Measurements from ENCODE around the gene S100A12.

Gene S100A12

GRCh38 chr1:153397924-153398651 lies 22.7 kb upstream of the S100A12 start:
- no peak for TF ChIP-seq CTCF (IDR thresholded peaks at IDR 0.05; ENCODE audit: extremely low read depth, missing control alignments)
- DNase-seq (ENCODE audit: low spot score) = no peak

GRCh38 chr1:153397051-153397923 lies 21.9 kb upstream of the S100A12 start:
- TF ChIP-seq CTCF (IDR thresholded peaks at IDR 0.05; ENCODE audit: extremely low read depth, missing control alignments) = no peak
- DNase-seq (ENCODE audit: low spot score) = no peak

- no peak for TF ChIP-seq CTCF (IDR thresholded peaks at IDR 0.05; ENCODE audit: extremely low read depth, missing control alignments)
- no peak for DNase-seq (ENCODE audit: low spot score)
These were observed 21.0 kb upstream of the S100A12 start for GRCh38 chr1:153396461-153396860.

GRCh38 chr1:153395776-153396175 lies 20.4 kb upstream of the S100A12 start:
- no peak for DNase-seq (ENCODE audit: low spot score)
- no peak for TF ChIP-seq CTCF (IDR thresholded peaks at IDR 0.05; ENCODE audit: extremely low read depth, missing control alignments)

- DNase-seq (ENCODE audit: low spot score) = no peak
- no peak for TF ChIP-seq CTCF (IDR thresholded peaks at IDR 0.05; ENCODE audit: extremely low read depth, missing control alignments)
These were observed 19.8 kb upstream of the S100A12 start for GRCh38 chr1:153395136-153395685.

GRCh38 chr1:153394391-153394790 lies 19.0 kb upstream of the S100A12 start:
- no peak for DNase-seq (ENCODE audit: low spot score)
- no peak for TF ChIP-seq CTCF (IDR thresholded peaks at IDR 0.05; ENCODE audit: extremely low read depth, missing control alignments)

GRCh38 chr1:153393926-153394325 lies 18.5 kb upstream of the S100A12 start:
- TF ChIP-seq CTCF (IDR thresholded peaks at IDR 0.05; ENCODE audit: extremely low read depth, missing control alignments) = no peak
- DNase-seq (ENCODE audit: low spot score) = no peak

Data from GM20000 (cell line).